ENCODE results near the gene RGS2. TPM values are rescaled to one million over a fixed set of nuclear protein-coding genes. Genes with fewer than 3 reads are reported as not detected.

The RGS2 gene
- polyA plus RNA-seq, 1 donor from 2014 or later: 189 TPM

GRCh38 chr1:192783791-192784190 lies 25.0 kb upstream of the RGS2 start:
- H3F3A ChIP-seq (ENCODE audit: insufficient read depth, low read length, poor library complexity, severe bottlenecking): no peaks in the 10 kb centered on the region
- TF ChIP-seq RAD21 (conservative IDR thresholded peaks at IDR 0.05) (no peak), EP300 (conservative IDR thresholded peaks at IDR 0.05; ENCODE audit: poor library complexity, severe bottlenecking) (no peak), EZH2 (IDR thresholded peaks at IDR 0.05; ENCODE audit: borderline replicate concordance, insufficient read depth, low read length, poor library complexity, severe bottlenecking) (no peak), SMC3 (conservative IDR thresholded peaks at IDR 0.05; ENCODE audit: poor library complexity) (no peak), POLR2AphosphoS5 (IDR thresholded peaks at IDR 0.05) (no peak), CTCF (IDR thresholded peaks at IDR 0.05; ENCODE audit: poor library complexity, severe bottlenecking) (no peak), MXI1 (conservative IDR thresholded peaks at IDR 0.05; ENCODE audit: poor library complexity, severe bottlenecking) (no peak), TAF1 (IDR thresholded peaks at IDR 0.05; ENCODE audit: low read depth) (no peak), REST (IDR thresholded peaks at IDR 0.05; ENCODE audit: borderline replicate concordance) (no peak)
- H3K36me3 ChIP-seq (ENCODE audit: insufficient read depth, low read length): no peaks in the 10 kb centered on the region
- no peak overlapping the region for H3K9ac ChIP-seq (ENCODE audit: low read length)
- H3K4me2 ChIP-seq (ENCODE audit: low read length): no peak overlapping the region
- H3K79me2 ChIP-seq (replicated peaks; ENCODE audit: insufficient read depth, low read length): no peaks in the 10 kb centered on the region
- H3K9me2 ChIP-seq (ENCODE audit: insufficient read depth, low read length): no peaks in the 10 kb centered on the region
- no peaks in the 10 kb centered on the region for H3K9me3 ChIP-seq (ENCODE audit: low read length)
- no peaks in the 10 kb centered on the region for H3K27me3 ChIP-seq (ENCODE audit: insufficient read depth, low read depth, low read length)
- H3K4me3 ChIP-seq (ENCODE audit: low read length): no peak overlapping the region
- H4K20me1 ChIP-seq (ENCODE audit: insufficient read depth): no peaks in the 10 kb centered on the region
- no peak overlapping the region for H3K27ac ChIP-seq (ENCODE audit: low read length)
- no peak overlapping the region for H2AFZ ChIP-seq (ENCODE audit: low read depth, low read length)

DNA sequence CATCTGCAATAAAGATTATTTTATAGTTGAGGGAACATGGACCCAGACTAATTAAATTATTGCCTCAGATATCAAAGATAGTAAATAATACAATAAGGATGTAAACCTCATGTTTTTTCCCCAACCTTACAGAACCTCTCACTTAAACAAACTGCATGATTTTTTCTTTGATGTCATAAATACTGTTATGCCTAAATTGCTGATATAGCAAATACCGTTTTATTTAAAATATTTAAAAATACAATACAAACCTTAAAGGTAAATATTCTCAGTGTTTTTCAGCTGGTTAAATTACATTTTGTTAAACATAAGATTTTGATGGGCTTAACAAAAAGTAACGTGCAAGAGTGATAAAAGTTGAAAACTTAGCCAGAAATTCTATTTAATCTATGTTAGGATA lies 24.4 kb upstream of the RGS2 start:
- Histone ChIP-seq H3K36me3 (ENCODE audit: insufficient read depth, low read length) (no peaks in the 10 kb centered on the region), H3K4me2 (ENCODE audit: low read length) (no peak overlapping the region), H3K27ac (ENCODE audit: low read length) (no peak overlapping the region), H4K20me1 (ENCODE audit: insufficient read depth) (no peaks in the 10 kb centered on the region), H3K9ac (ENCODE audit: low read length) (no peak overlapping the region), H3F3A (ENCODE audit: insufficient read depth, low read length, poor library complexity, severe bottlenecking) (no peaks in the 10 kb centered on the region), H3K9me2 (ENCODE audit: insufficient read depth, low read length) (no peaks in the 10 kb centered on the region), H3K4me3 (ENCODE audit: low read length) (no peak overlapping the region), H2AFZ (ENCODE audit: low read depth, low read length) (no peak overlapping the region), H3K79me2 (replicated peaks; ENCODE audit: insufficient read depth, low read length) (no peaks in the 10 kb centered on the region), H3K27me3 (ENCODE audit: insufficient read depth, low read depth, low read length) (no peaks in the 10 kb centered on the region), H3K9me3 (ENCODE audit: low read length) (no peaks in the 10 kb centered on the region)
- no peak for TF ChIP-seq REST (IDR thresholded peaks at IDR 0.05; ENCODE audit: borderline replicate concordance)
- no peak for TF ChIP-seq MXI1 (conservative IDR thresholded peaks at IDR 0.05; ENCODE audit: poor library complexity, severe bottlenecking)
- TF ChIP-seq TAF1 (IDR thresholded peaks at IDR 0.05; ENCODE audit: low read depth): no peak
- TF ChIP-seq EZH2 (IDR thresholded peaks at IDR 0.05; ENCODE audit: borderline replicate concordance, insufficient read depth, low read length, poor library complexity, severe bottlenecking): no peak
- no peak for TF ChIP-seq SMC3 (conservative IDR thresholded peaks at IDR 0.05; ENCODE audit: poor library complexity)
- no peak for TF ChIP-seq EP300 (conservative IDR thresholded peaks at IDR 0.05; ENCODE audit: poor library complexity, severe bottlenecking)
- no peak for TF ChIP-seq CTCF (IDR thresholded peaks at IDR 0.05; ENCODE audit: poor library complexity, severe bottlenecking)
- no peak for TF ChIP-seq RAD21 (conservative IDR thresholded peaks at IDR 0.05)
- no peak for TF ChIP-seq POLR2AphosphoS5 (IDR thresholded peaks at IDR 0.05)

All from neural cell (in vitro differentiated cells).